ENCODE data around the gene SRP68.
"Not testable (repeated sequence)": the region's sequence is repeated elsewhere in the genome, so short reads cannot be mapped to it uniquely, and the experiment has no call there.

The SRP68 gene

GRCh38 chr17:76076765-76077583, 4.7 kb upstream of the SRP68 start:
- DNase-seq: peak; percentile 20

- DNase-seq: no peak
Observed at GRCh38 chr17:76076146-76076764, 3.9 kb upstream of the SRP68 start.

GRCh38 chr17:76075364-76076145, 3.2 kb upstream of the SRP68 start:
- DNase-seq: no peak

- no peak for DNase-seq
Observed at GRCh38 chr17:76074390-76075363, 2.4 kb upstream of the SRP68 start, which contains the start of gene GALR2. Gene GALR2, plus strand, starts transcription at chr17:76074781. Its CDS starts 103 bp downstream, at chr17:76074884.

- DNase-seq: peak; percentile 54
Observed at GRCh38 chr17:76071531-76072147, 678 bp downstream of the SRP68 start.

GRCh38 chr17:76065775-76066174, 6.5 kb downstream of the SRP68 start:
- no peak for DNase-seq

- peak; percentile 45 for DNase-seq
Observed at GRCh38 chr17:76063875-76064546, 8.3 kb downstream of the SRP68 start.

GRCh38 chr17:76058264-76058663, 14.1 kb downstream of the SRP68 start:
- not testable (repeated sequence) for DNase-seq

- no peak for DNase-seq
Observed at GRCh38 chr17:76056882-76057281, 15.4 kb downstream of the SRP68 start.

- DNase-seq: no peak
Observed at GRCh38 chr17:76054112-76054476, 18.2 kb downstream of the SRP68 start.

GRCh38 chr17:76053246-76054111, 18.8 kb downstream of the SRP68 start:
- no peak for DNase-seq

GRCh38 chr17:76051561-76051960, 20.8 kb downstream of the SRP68 start:
- no peak for DNase-seq

GRCh38 chr17:76050538-76051467, 21.5 kb downstream of the SRP68 start:
- no peak for DNase-seq

- no peak for DNase-seq
Observed at GRCh38 chr17:76049836-76050537, 22.3 kb downstream of the SRP68 start.

GRCh38 chr17:76049239-76049638, 23.1 kb downstream of the SRP68 start:
- DNase-seq: no peak

- no peak for DNase-seq
Observed at GRCh38 chr17:76048711-76049110, 23.6 kb downstream of the SRP68 start.

GRCh38 chr17:76048025-76048605, 24.2 kb downstream of the SRP68 start:
- DNase-seq: no peak

GRCh38 chr17:76046064-76046463, 26.3 kb downstream of the SRP68 start:
- no peak for DNase-seq
